ENCODE data around the gene ARMS2.

Gene ARMS2

DNA sequence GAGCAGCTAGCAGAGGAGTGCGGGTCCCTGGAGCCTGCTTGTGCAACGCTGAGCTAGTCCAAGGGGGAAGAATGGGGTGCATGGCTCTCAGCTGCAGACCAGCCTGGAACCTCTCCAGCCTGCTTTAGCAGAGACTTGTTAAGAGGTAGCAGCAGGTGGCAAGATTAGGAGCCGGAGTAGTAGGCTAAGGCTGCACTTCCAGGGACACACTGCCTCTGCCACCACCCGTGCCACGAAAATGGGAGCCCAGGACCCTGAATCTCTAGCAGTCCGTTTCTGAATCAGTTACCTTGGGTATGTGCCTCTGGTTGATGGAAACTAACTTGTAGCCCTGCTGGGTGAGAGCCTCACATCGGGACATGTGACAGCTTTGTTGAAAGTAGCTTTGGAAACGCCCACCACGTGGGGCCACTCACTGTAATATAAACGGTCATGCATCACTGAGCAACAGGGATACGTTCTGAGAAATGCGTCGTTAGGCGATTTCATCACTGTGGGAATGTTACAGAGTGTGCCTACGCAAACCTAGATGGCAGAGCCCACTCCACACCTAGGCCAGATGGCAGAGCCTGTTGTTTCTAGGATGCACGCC lies 32.8 kb downstream of the ARMS2 start:
- H3K36me3 ChIP-seq = no peaks in the 10 kb centered on the region
- peak overlapping the region; percentile 5; the same call in 1 of the 2 replicates for H3K4me3 ChIP-seq (ENCODE audit: low read depth, low read length)
- no peaks in the 10 kb centered on the region for H3K27me3 ChIP-seq (ENCODE audit: insufficient read depth, low read depth, severe bottlenecking)
- TF ChIP-seq, protein P1, sequence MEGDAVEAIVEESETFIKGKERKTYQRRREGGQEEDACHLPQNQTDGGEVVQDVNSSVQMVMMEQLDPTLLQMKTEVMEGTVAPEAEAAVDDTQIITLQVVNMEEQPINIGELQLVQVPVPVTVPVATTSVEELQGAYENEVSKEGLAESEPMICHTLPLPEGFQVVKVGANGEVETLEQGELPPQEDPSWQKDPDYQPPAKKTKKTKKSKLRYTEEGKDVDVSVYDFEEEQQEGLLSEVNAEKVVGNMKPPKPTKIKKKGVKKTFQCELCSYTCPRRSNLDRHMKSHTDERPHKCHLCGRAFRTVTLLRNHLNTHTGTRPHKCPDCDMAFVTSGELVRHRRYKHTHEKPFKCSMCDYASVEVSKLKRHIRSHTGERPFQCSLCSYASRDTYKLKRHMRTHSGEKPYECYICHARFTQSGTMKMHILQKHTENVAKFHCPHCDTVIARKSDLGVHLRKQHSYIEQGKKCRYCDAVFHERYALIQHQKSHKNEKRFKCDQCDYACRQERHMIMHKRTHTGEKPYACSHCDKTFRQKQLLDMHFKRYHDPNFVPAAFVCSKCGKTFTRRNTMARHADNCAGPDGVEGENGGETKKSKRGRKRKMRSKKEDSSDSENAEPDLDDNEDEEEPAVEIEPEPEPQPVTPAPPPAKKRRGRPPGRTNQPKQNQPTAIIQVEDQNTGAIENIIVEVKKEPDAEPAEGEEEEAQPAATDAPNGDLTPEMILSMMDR (IDR thresholded peaks at IDR 0.05; ENCODE audit: low read depth, low read length) = no peak
- H3K9me3 ChIP-seq (ENCODE audit: severe bottlenecking) = no peaks in the 10 kb centered on the region
- DNase-seq = peak; percentile 42
- no peak overlapping the region for H3K27ac ChIP-seq

DNA sequence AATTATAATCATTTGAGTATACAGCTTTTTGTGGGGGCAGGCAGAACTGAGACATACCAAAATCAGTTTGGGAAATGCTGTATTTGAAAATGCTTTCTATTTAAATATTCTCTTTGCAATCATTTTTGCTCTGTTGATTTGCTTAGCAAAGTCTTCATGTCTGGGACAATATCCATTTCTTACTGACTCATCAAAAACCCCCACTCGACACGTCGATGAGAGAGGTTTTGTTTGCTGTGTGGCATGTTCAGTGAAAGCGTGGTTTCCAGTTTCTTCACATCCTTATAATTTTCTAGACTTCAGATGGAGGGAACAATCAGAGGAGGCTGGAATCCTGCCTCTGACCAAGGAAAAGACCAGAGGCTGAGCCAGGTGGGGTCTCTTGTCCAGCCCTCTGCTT lies 35.8 kb downstream of the ARMS2 start:
- TF ChIP-seq, protein P1 (IDR thresholded peaks at IDR 0.05; ENCODE audit: low read depth, low read length) = no peak
- H3K4me3 ChIP-seq (ENCODE audit: low read depth, low read length) = no peak overlapping the region
- H3K36me3 ChIP-seq = no peaks in the 10 kb centered on the region
- no peaks in the 10 kb centered on the region for H3K9me3 ChIP-seq (ENCODE audit: severe bottlenecking)
- DNase-seq = no peak
- no peaks in the 10 kb centered on the region for H3K27me3 ChIP-seq (ENCODE audit: insufficient read depth, low read depth, severe bottlenecking)
- no peak overlapping the region for H3K27ac ChIP-seq

DNA sequence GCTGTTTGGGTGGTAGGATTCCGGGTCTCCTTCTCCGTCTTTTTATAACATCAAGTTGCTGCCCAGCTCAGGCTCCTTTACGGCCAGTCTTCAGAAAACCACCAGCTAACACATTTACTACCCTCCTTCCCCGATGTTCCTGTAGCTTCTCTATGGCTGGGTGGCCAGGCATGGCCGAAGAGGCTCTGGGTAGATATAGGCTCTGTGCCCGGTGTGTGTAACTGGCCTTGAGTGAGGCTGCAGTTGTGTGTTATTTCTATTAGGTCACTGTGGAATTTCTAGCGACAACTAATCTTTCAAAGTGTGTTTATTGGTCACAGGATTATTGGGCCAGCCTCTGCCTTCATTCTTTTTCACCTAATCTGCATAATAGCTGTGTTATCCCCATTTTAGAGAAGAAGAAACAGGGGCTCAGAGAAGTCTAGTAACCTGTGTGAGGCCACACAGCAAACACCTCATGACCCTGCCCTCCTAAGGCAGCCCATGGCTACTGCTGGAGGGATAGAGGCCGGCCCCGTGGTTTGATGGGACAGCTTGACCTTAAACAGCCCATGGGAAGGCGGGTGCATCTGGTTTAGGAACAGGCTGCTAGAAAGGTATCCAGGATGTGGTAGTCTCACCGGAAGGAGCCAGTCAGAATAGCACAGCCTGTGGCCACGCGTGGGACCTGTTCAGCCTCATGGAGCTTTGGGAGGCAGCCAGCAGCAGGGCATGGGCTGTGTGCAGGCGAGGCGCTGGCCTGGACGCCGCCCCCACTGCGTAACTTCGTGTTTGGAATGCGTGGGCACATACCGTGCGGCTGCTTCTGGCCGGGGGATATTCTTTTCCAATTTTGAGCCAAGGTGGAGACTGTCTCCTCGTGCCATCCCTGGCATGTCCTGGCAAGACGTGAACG lies 36.6 kb downstream of the ARMS2 start:
- Histone ChIP-seq H3K4me3 (ENCODE audit: low read depth, low read length) (no peak overlapping the region), H3K27ac (no peak overlapping the region), H3K27me3 (ENCODE audit: insufficient read depth, low read depth, severe bottlenecking) (no peaks in the 10 kb centered on the region), H3K36me3 (no peaks in the 10 kb centered on the region), H3K9me3 (ENCODE audit: severe bottlenecking) (no peaks in the 10 kb centered on the region)
- no peak for DNase-seq
- TF ChIP-seq, protein P1 (IDR thresholded peaks at IDR 0.05; ENCODE audit: low read depth, low read length) = no peak

DNA sequence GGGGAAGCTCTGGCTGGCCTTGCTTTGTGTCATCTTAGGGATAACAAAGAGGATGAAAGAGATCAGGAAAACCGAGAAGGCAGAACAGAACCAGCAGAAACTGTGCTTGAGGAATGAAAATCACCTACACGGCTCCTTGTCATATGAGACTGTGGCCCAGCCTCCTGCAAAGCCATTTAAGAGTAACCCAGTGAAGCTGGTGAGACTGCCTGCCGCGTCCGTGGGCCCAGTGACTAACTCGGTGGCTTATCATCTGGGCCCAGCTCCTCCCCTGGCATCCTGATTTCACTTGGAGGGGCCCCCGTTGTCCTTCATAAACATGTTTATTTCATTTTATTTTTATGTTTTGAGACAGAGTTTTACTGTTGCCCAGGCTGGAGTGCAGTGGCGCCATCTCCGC lies 37.6 kb downstream of the ARMS2 start:
- Histone ChIP-seq H3K9me3 (ENCODE audit: severe bottlenecking) (no peaks in the 10 kb centered on the region), H3K27me3 (ENCODE audit: insufficient read depth, low read depth, severe bottlenecking) (no peaks in the 10 kb centered on the region), H3K4me3 (ENCODE audit: low read depth, low read length) (no peak overlapping the region), H3K36me3 (no peaks in the 10 kb centered on the region), H3K27ac (no peak overlapping the region)
- no peak for DNase-seq
- TF ChIP-seq, protein P1 (IDR thresholded peaks at IDR 0.05; ENCODE audit: low read depth, low read length) = no peak

DNA sequence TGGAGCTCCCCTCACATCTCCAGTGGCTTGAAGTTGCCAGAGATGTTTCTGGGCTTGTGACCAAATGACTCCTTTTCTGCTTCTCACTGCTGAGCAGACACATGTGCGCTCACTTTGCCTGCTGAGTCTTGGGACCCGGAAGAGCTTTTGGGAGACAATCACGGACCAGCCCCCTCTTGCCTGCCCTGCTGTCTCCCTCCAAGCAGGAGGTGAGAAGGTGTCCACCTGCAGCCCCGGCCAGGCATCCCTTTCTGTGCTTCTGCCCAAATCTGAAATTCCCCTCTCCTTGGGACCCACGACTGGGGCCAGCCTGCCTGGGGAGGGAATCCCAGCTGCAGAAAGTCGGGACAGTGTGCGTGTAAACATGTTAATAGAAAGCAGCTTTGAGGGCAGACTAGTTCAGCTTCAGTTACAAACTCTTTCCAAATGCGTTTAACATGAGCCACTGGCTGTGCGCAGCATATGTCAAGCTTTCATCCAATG lies 38.6 kb downstream of the ARMS2 start:
- no peak for DNase-seq
- Histone ChIP-seq H3K27me3 (ENCODE audit: insufficient read depth, low read depth, severe bottlenecking) (no peaks in the 10 kb centered on the region), H3K36me3 (no peaks in the 10 kb centered on the region), H3K4me3 (ENCODE audit: low read depth, low read length) (no peak overlapping the region), H3K27ac (no peak overlapping the region), H3K9me3 (ENCODE audit: severe bottlenecking) (no peaks in the 10 kb centered on the region)
- TF ChIP-seq, protein P1 (IDR thresholded peaks at IDR 0.05; ENCODE audit: low read depth, low read length) = no peak
